GM10847 (cell line): ENCODE measurements around the gene ZBTB7C.

Experiments used
- POLR2A ChIP-seq: IDR thresholded peaks from 2 replicates; pipeline ENCODE4 v1.6.1; 2011; ENCODE audit not compliant: insufficient read length; ENCODE audit errors: extremely low read depth

ZBTB7C gene

GRCh38 chr18:48222118-48222517 lies 187.1 kb downstream of the ZBTB7C start:
- no peak for TF ChIP-seq POLR2A

GRCh38 chr18:48219810-48220499 lies 189.2 kb downstream of the ZBTB7C start:
- TF ChIP-seq POLR2A, result no peak

- no peak for TF ChIP-seq POLR2A
Observed at GRCh38 chr18:48219037-48219809, 190.0 kb downstream of the ZBTB7C start.

GRCh38 chr18:48218285-48219022 lies 190.7 kb downstream of the ZBTB7C start:
- no peak for TF ChIP-seq POLR2A

GRCh38 chr18:48217258-48218250 lies 191.6 kb downstream of the ZBTB7C start:
- no peak for TF ChIP-seq POLR2A

GRCh38 chr18:48216639-48217257 lies 192.4 kb downstream of the ZBTB7C start:
- TF ChIP-seq POLR2A, result no peak

- TF ChIP-seq POLR2A, result no peak
Observed at GRCh38 chr18:48215876-48216638, 193.1 kb downstream of the ZBTB7C start.

GRCh38 chr18:48213791-48214190 lies 195.4 kb downstream of the ZBTB7C start:
- no peak for TF ChIP-seq POLR2A

GRCh38 chr18:48208432-48209140 lies 200.6 kb downstream of the ZBTB7C start:
- no peak for TF ChIP-seq POLR2A

GRCh38 chr18:48207733-48208132 lies 201.4 kb downstream of the ZBTB7C start:
- no peak for TF ChIP-seq POLR2A

- no peak for TF ChIP-seq POLR2A
Observed at GRCh38 chr18:48206887-48207286, 202.3 kb downstream of the ZBTB7C start.

GRCh38 chr18:48203961-48204666 lies 205.1 kb downstream of the ZBTB7C start:
- no peak for TF ChIP-seq POLR2A
